ENCODE measurements around the gene EFCAB6.

Gene EFCAB6

GRCh38 chr22:43829904-43830851, 18.1 kb upstream of the EFCAB6 start:
- no peaks in the 10 kb centered on the region for H3K4me1 ChIP-seq (ENCODE audit: insufficient read depth, low read length, severe bottlenecking)
- H3K36me3 ChIP-seq (ENCODE audit: insufficient read depth, low read length), result no peaks in the 10 kb centered on the region
- no peak overlapping the region for H3K9ac ChIP-seq (ENCODE audit: low read length)
- no peak overlapping the region for H3K27ac ChIP-seq (ENCODE audit: low read depth, low read length, poor library complexity, severe bottlenecking)
- H3K4me2 ChIP-seq (ENCODE audit: low read length), result no peak overlapping the region
- H4K20me1 ChIP-seq (ENCODE audit: insufficient read depth, low read length), result no peaks in the 10 kb centered on the region
- H3K9me3 ChIP-seq (ENCODE audit: low read length), result no peaks in the 10 kb centered on the region
- TF ChIP-seq CTCF (IDR thresholded peaks at IDR 0.05; ENCODE audit: low read length), result no peak
- TF ChIP-seq EZH2 (IDR thresholded peaks at IDR 0.05; ENCODE audit: borderline replicate concordance, low read length), result no peak
- no peaks in the 10 kb centered on the region for H3K79me2 ChIP-seq (ENCODE audit: insufficient read depth, low read length)
- no peak overlapping the region for H2AFZ ChIP-seq (ENCODE audit: low read length)
- no peak overlapping the region for H3K4me3 ChIP-seq (ENCODE audit: low read depth, low read length, poor library complexity, severe bottlenecking)
- no peaks in the 10 kb centered on the region for H3K27me3 ChIP-seq (ENCODE audit: insufficient read depth, low read length)
- H3K9me2 ChIP-seq (ENCODE audit: low read depth, low read length), result no peaks in the 10 kb centered on the region
- no peaks in the 10 kb centered on the region for H3F3A ChIP-seq (ENCODE audit: insufficient read depth, low read length)

- H3K9me2 ChIP-seq (ENCODE audit: low read depth, low read length), result no peaks in the 10 kb centered on the region
- no peaks in the 10 kb centered on the region for H3K9me3 ChIP-seq (ENCODE audit: low read length)
- H3K79me2 ChIP-seq (ENCODE audit: insufficient read depth, low read length), result no peaks in the 10 kb centered on the region
- no peak overlapping the region for H2AFZ ChIP-seq (ENCODE audit: low read length)
- no peaks in the 10 kb centered on the region for H3F3A ChIP-seq (ENCODE audit: insufficient read depth, low read length)
- no peaks in the 10 kb centered on the region for H3K27me3 ChIP-seq (ENCODE audit: insufficient read depth, low read length)
- no peaks in the 10 kb centered on the region for H3K4me1 ChIP-seq (ENCODE audit: insufficient read depth, low read length, severe bottlenecking)
- no peak overlapping the region for H3K4me3 ChIP-seq (ENCODE audit: low read depth, low read length, poor library complexity, severe bottlenecking)
- no peaks in the 10 kb centered on the region for H4K20me1 ChIP-seq (ENCODE audit: insufficient read depth, low read length)
- no peak overlapping the region for H3K9ac ChIP-seq (ENCODE audit: low read length)
- no peak for TF ChIP-seq CTCF (IDR thresholded peaks at IDR 0.05; ENCODE audit: low read length)
- no peak for TF ChIP-seq EZH2 (IDR thresholded peaks at IDR 0.05; ENCODE audit: borderline replicate concordance, low read length)
- H3K36me3 ChIP-seq (ENCODE audit: insufficient read depth, low read length), result no peaks in the 10 kb centered on the region
- no peak overlapping the region for H3K27ac ChIP-seq (ENCODE audit: low read depth, low read length, poor library complexity, severe bottlenecking)
- H3K4me2 ChIP-seq (ENCODE audit: low read length), result no peak overlapping the region
These were observed 17.1 kb upstream of the EFCAB6 start for GRCh38 chr22:43828998-43829782.

- no peak overlapping the region for H3K27ac ChIP-seq (ENCODE audit: low read depth, low read length, poor library complexity, severe bottlenecking)
- H3K4me2 ChIP-seq (ENCODE audit: low read length), result no peak overlapping the region
- H3K9me2 ChIP-seq (ENCODE audit: low read depth, low read length), result no peaks in the 10 kb centered on the region
- H3K79me2 ChIP-seq (ENCODE audit: insufficient read depth, low read length), result no peaks in the 10 kb centered on the region
- no peaks in the 10 kb centered on the region for H3K36me3 ChIP-seq (ENCODE audit: insufficient read depth, low read length)
- H3K9me3 ChIP-seq (ENCODE audit: low read length), result no peaks in the 10 kb centered on the region
- H2AFZ ChIP-seq (ENCODE audit: low read length), result no peak overlapping the region
- no peaks in the 10 kb centered on the region for H4K20me1 ChIP-seq (ENCODE audit: insufficient read depth, low read length)
- no peaks in the 10 kb centered on the region for H3K4me1 ChIP-seq (ENCODE audit: insufficient read depth, low read length, severe bottlenecking)
- TF ChIP-seq CTCF (IDR thresholded peaks at IDR 0.05; ENCODE audit: low read length) (no peak), EZH2 (IDR thresholded peaks at IDR 0.05; ENCODE audit: borderline replicate concordance, low read length) (no peak)
- H3K4me3 ChIP-seq (ENCODE audit: low read depth, low read length, poor library complexity, severe bottlenecking), result no peak overlapping the region
- no peak overlapping the region for H3K9ac ChIP-seq (ENCODE audit: low read length)
- no peaks in the 10 kb centered on the region for H3K27me3 ChIP-seq (ENCODE audit: insufficient read depth, low read length)
- no peaks in the 10 kb centered on the region for H3F3A ChIP-seq (ENCODE audit: insufficient read depth, low read length)
These were observed 16.6 kb upstream of the EFCAB6 start for GRCh38 chr22:43828725-43828997.
